ENCODE measurements around the gene CTDSPL. TPM values are rescaled to one million over a fixed set of nuclear protein-coding genes. Genes with fewer than 3 reads are reported as not detected.
A peak's percentile ranks its signal among the peaks of the same experiment; 100 is the strongest.

The CTDSPL gene
- polyA plus RNA-seq, 4 donors: 11.6 to 26.4 (median 14.5) TPM

GRCh38 chr3:38015984-38016383 lies 154.3 kb downstream of the CTDSPL start:
- DNase-seq: no peak
- Histone ChIP-seq H3K4me3 (ENCODE audit: low read depth in 1 of 3, low read length in 3 of 3) (no peak overlapping the region), H3K36me3 (ENCODE audit: control insufficient read depth in 3 of 3, insufficient read depth in 2 of 3, low read depth in 1 of 3, low read length in 3 of 3) (peaks cover 2 to 52% (median 7%) of the 10 kb centered on the region in 3 donors), H3K27ac (ENCODE audit: low read depth in 1 of 3, low read length in 2 of 3) (no peak overlapping the region), H3K9me3 (ENCODE audit: control insufficient read depth in 2 of 2, insufficient read depth in 1 of 2, low read depth in 1 of 2, low read length in 1 of 2) (peaks cover 0 to 6% of the 10 kb centered on the region in 2 donors), H3K27me3 (ENCODE audit: control insufficient read depth in 3 of 3, insufficient read depth in 3 of 3, low read length in 3 of 3) (no peaks in the 10 kb centered on the region), H3K4me1 (ENCODE audit: control insufficient read depth in 3 of 3, insufficient read depth in 2 of 3, low read depth in 1 of 3, low read length in 2 of 3) (peaks cover 0 to 13% (median 0%) of the 10 kb centered on the region in 3 donors)
- FAIRE-seq: no peak
- WGBS, 3 donors: 72 to 87% (median 76%) methylated on average over 3 of the region's 3 CpGs

- no peaks in the 10 kb centered on the region for H3K27me3 ChIP-seq (ENCODE audit: control insufficient read depth in 3 of 3, insufficient read depth in 3 of 3, low read length in 3 of 3)
- DNase-seq: no peak
- H3K9me3 ChIP-seq (ENCODE audit: control insufficient read depth in 2 of 2, insufficient read depth in 1 of 2, low read depth in 1 of 2, low read length in 1 of 2): peaks cover 0 to 6% of the 10 kb centered on the region in 2 donors
- no peak overlapping the region for H3K27ac ChIP-seq (ENCODE audit: low read depth in 1 of 3, low read length in 2 of 3)
- no peak for FAIRE-seq
- peaks cover 0 to 13% (median 0%) of the 10 kb centered on the region in 3 donors for H3K4me1 ChIP-seq (ENCODE audit: control insufficient read depth in 3 of 3, insufficient read depth in 2 of 3, low read depth in 1 of 3, low read length in 2 of 3)
- no peak overlapping the region for H3K4me3 ChIP-seq (ENCODE audit: low read depth in 1 of 3, low read length in 3 of 3)
- 98 to 99% (median 98%) methylated on average over 13 of the region's 13 CpGs for WGBS, 3 donors
- peaks cover 2 to 49% (median 7%) of the 10 kb centered on the region in 3 donors for H3K36me3 ChIP-seq (ENCODE audit: control insufficient read depth in 3 of 3, insufficient read depth in 2 of 3, low read depth in 1 of 3, low read length in 3 of 3)
These were observed 154.7 kb downstream of the CTDSPL start for GRCh38 chr3:38016410-38016809.

GRCh38 chr3:38016847-38017444 lies 155.3 kb downstream of the CTDSPL start:
- no peak overlapping the region for H3K27ac ChIP-seq (ENCODE audit: low read depth in 1 of 3, low read length in 2 of 3)
- H3K4me3 ChIP-seq (ENCODE audit: low read depth in 1 of 3, low read length in 3 of 3): no peak overlapping the region
- DNase-seq (no peak), FAIRE-seq (no peak)
- peaks cover 0 to 13% (median 0%) of the 10 kb centered on the region in 3 donors for H3K4me1 ChIP-seq (ENCODE audit: control insufficient read depth in 3 of 3, insufficient read depth in 2 of 3, low read depth in 1 of 3, low read length in 2 of 3)
- H3K27me3 ChIP-seq (ENCODE audit: control insufficient read depth in 3 of 3, insufficient read depth in 3 of 3, low read length in 3 of 3): no peaks in the 10 kb centered on the region
- peaks cover 0 to 6% of the 10 kb centered on the region in 2 donors for H3K9me3 ChIP-seq (ENCODE audit: control insufficient read depth in 2 of 2, insufficient read depth in 1 of 2, low read depth in 1 of 2, low read length in 1 of 2)
- peaks cover 2 to 49% (median 7%) of the 10 kb centered on the region in 3 donors for H3K36me3 ChIP-seq (ENCODE audit: control insufficient read depth in 3 of 3, insufficient read depth in 2 of 3, low read depth in 1 of 3, low read length in 3 of 3)
- 76 to 84% (median 80%) methylated on average over 6 of the region's 6 CpGs for WGBS, 3 donors

DNA sequence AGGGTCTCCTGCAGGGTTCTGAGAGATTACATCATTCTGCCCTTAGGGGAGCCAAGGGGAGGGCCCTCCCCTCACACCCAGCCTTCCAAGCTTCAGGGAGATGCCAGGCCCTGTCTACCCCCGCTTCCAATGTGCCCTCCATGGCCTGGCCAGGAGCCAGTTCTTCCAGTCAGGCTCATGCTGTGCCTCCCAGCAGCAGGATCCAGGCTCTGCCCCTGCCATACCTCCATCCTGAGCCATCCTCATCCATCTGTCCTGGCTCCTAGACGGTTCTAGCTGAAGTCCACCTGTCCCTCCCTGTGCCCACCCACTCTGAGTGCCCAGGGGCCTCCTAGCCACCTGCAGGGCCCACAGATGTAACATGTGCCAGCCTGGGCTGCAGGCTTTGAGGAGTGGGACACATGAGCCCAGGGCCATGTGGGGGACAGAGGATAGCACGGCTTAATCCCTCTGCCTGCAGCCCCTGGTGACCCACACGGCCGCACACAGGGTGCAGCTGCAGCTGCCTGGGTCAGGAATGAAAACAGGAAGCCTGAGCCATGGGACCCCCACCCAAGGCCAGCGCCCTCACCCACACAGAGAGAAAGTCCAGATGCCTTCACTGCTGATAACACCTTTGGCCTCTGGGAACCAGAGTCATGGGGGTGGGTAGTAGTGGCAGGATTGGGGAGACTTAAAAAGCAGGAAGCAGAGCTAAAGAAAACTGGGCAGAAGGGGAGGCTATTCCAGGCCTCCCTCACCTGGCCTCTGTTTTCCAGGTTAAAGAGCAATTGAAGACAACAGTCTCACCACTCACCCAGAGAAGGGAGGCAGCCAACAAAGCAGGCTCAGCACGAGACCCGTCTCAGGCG lies 156.0 kb downstream of the CTDSPL start:
- Histone ChIP-seq H3K27me3 (ENCODE audit: control insufficient read depth in 3 of 3, insufficient read depth in 3 of 3, low read length in 3 of 3) (no peaks in the 10 kb centered on the region), H3K4me3 (ENCODE audit: low read depth in 1 of 3, low read length in 3 of 3) (no peak overlapping the region), H3K9me3 (ENCODE audit: control insufficient read depth in 2 of 2, insufficient read depth in 1 of 2, low read depth in 1 of 2, low read length in 1 of 2) (peaks cover 0 to 6% of the 10 kb centered on the region in 2 donors), H3K36me3 (ENCODE audit: control insufficient read depth in 3 of 3, insufficient read depth in 2 of 3, low read depth in 1 of 3, low read length in 3 of 3) (peaks cover 2 to 51% (median 7%) of the 10 kb centered on the region in 3 donors), H3K27ac (ENCODE audit: low read depth in 1 of 3, low read length in 2 of 3) (no peak overlapping the region), H3K4me1 (ENCODE audit: control insufficient read depth in 3 of 3, insufficient read depth in 2 of 3, low read depth in 1 of 3, low read length in 2 of 3) (peaks cover 0 to 13% (median 0%) of the 10 kb centered on the region in 3 donors)
- no peak for FAIRE-seq
- WGBS, 3 donors: 85 to 90% (median 89%) methylated on average over 8 to 9 of the region's 9 CpGs
- DNase-seq: no peak

DNA sequence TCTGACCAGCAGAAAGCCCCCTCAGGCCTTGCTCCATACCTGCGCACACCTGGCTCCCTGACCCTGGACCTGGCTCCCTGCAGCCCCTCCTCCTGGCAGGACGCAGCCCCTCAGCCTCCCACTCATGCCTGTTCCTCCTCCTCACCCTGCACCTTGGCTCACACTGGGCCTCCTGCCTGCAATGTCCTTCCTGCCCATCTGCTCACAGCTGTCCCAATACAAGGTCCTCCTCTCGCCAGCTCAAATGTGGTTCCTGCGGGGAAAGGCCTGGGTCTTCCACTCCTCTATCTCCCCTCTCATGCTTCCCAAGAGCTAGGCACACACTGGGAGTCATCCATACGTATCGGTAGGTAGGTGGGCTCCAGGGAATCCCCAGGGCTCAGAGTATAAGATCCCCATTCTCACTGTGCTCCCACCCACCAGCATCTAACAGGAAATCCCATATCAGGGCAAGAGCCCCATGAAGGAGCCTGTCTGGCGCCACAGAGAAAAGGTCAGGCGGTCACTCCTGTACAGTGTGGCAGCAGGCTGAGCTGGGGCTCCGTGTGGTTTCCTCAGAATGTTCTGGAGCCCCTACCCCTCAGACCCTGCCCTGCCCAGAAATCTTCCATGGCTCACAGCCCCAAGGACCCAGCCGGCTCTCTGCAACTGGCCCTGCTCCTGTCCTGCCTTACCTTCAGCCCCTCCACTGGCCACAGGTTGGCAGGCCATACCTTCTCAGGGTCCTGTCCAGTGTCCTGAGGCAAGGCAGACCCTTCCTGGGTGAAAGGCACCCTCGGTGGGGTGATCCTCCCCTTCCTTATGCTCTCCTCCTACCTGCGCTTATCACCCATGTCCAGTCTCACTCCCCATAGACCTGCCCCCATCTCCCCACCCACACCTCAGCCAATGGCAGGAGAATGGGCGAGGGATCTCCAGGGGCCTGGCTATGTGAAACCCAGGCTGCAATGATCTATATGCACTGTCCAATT lies 156.9 kb downstream of the CTDSPL start:
- FAIRE-seq (no peak), DNase-seq (no peak)
- H3K27me3 ChIP-seq (ENCODE audit: control insufficient read depth in 3 of 3, insufficient read depth in 3 of 3, low read length in 3 of 3): no peaks in the 10 kb centered on the region
- peaks cover 2 to 51% (median 7%) of the 10 kb centered on the region in 3 donors for H3K36me3 ChIP-seq (ENCODE audit: control insufficient read depth in 3 of 3, insufficient read depth in 2 of 3, low read depth in 1 of 3, low read length in 3 of 3)
- no peak overlapping the region for H3K4me3 ChIP-seq (ENCODE audit: low read depth in 1 of 3, low read length in 3 of 3)
- H3K9me3 ChIP-seq (ENCODE audit: control insufficient read depth in 2 of 2, insufficient read depth in 1 of 2, low read depth in 1 of 2, low read length in 1 of 2): peaks cover 0 to 6% of the 10 kb centered on the region in 2 donors
- peaks cover 0 to 15% (median 0%) of the 10 kb centered on the region in 3 donors for H3K4me1 ChIP-seq (ENCODE audit: control insufficient read depth in 3 of 3, insufficient read depth in 2 of 3, low read depth in 1 of 3, low read length in 2 of 3)
- no peak overlapping the region for H3K27ac ChIP-seq (ENCODE audit: low read depth in 1 of 3, low read length in 2 of 3)
- WGBS, 3 donors: 87 to 92% (median 91%) methylated on average over 13 of the region's 13 CpGs

GRCh38 chr3:38019658-38020341 lies 158.1 kb downstream of the CTDSPL start:
- peaks cover 0 to 6% of the 10 kb centered on the region in 2 donors for H3K9me3 ChIP-seq (ENCODE audit: control insufficient read depth in 2 of 2, insufficient read depth in 1 of 2, low read depth in 1 of 2, low read length in 1 of 2)
- no peaks in the 10 kb centered on the region for H3K27me3 ChIP-seq (ENCODE audit: control insufficient read depth in 3 of 3, insufficient read depth in 3 of 3, low read length in 3 of 3)
- H3K36me3 ChIP-seq (ENCODE audit: control insufficient read depth in 3 of 3, insufficient read depth in 2 of 3, low read depth in 1 of 3, low read length in 3 of 3): peaks cover 2 to 51% (median 7%) of the 10 kb centered on the region in 3 donors
- WGBS, 3 donors: 71 to 85% (median 79%) methylated on average over 10 of the region's 10 CpGs
- no peak overlapping the region for H3K4me3 ChIP-seq (ENCODE audit: low read depth in 1 of 3, low read length in 3 of 3)
- DNase-seq (peak in 1 of 2 donors; percentile 22), FAIRE-seq (no peak)
- H3K4me1 ChIP-seq (ENCODE audit: control insufficient read depth in 3 of 3, insufficient read depth in 2 of 3, low read depth in 1 of 3, low read length in 2 of 3): peaks cover 0 to 15% (median 0%) of the 10 kb centered on the region in 3 donors
- H3K27ac ChIP-seq (ENCODE audit: low read depth in 1 of 3, low read length in 2 of 3): no peak overlapping the region

GRCh38 chr3:38020342-38020726 lies 158.7 kb downstream of the CTDSPL start:
- Histone ChIP-seq H3K4me1 (ENCODE audit: control insufficient read depth in 3 of 3, insufficient read depth in 2 of 3, low read depth in 1 of 3, low read length in 2 of 3) (peaks cover 0 to 17% (median 0%) of the 10 kb centered on the region in 3 donors), H3K27me3 (ENCODE audit: control insufficient read depth in 3 of 3, insufficient read depth in 3 of 3, low read length in 3 of 3) (no peaks in the 10 kb centered on the region), H3K9me3 (ENCODE audit: control insufficient read depth in 2 of 2, insufficient read depth in 1 of 2, low read depth in 1 of 2, low read length in 1 of 2) (peaks cover 0 to 6% of the 10 kb centered on the region in 2 donors), H3K27ac (ENCODE audit: low read depth in 1 of 3, low read length in 2 of 3) (no peak overlapping the region), H3K4me3 (ENCODE audit: low read depth in 1 of 3, low read length in 3 of 3) (no peak overlapping the region), H3K36me3 (ENCODE audit: control insufficient read depth in 3 of 3, insufficient read depth in 2 of 3, low read depth in 1 of 3, low read length in 3 of 3) (peaks cover 2 to 51% (median 7%) of the 10 kb centered on the region in 3 donors)
- DNase-seq (no peak), FAIRE-seq (no peak)
- 62 to 81% (median 73%) methylated on average over 3 of the region's 3 CpGs for WGBS, 3 donors

Data from small intestine (tissue), 7 donors.